Smooth muscle cell (in vitro differentiated cells): Measurements from ENCODE around the gene SLC22A23. TPM values are rescaled to one million over a fixed set of nuclear protein-coding genes. Genes with fewer than 3 reads are reported as not detected.
A peak's percentile ranks its signal among the peaks of the same experiment; 100 is the strongest.

ENCODE experiments used
- DNase-seq: peaks from one replicate; lab custom pipeline; 2025; ENCODE audit not compliant: unreplicated experiment; lab: John Stamatoyannopoulos, UW
- H2AFZ ChIP-seq: fragments of 200-600 bp; sonication (generic); 2 replicates; pipeline ENCODE4 v1.6.0; 2016; ENCODE audit warnings: antibody characterized with exemption, low read depth, mild to moderate bottlenecking
- H3F3A ChIP-seq: fragments of 200-600 bp; sonication (generic); 2 replicates; pipeline ENCODE4 v1.6.0; 2017; ENCODE audit warnings: antibody characterized with exemption, low read depth
- H3K27ac ChIP-seq: fragments of 200-600 bp; sonication (generic); 2 replicates; pipeline ENCODE4 v1.5.1; 2016; ENCODE audit warnings: low read depth, mild to moderate bottlenecking
- H3K27me3 ChIP-seq: fragments of 200-600 bp; sonication (generic); 2 replicates; pipeline ENCODE4 v1.6.1; 2016; ENCODE audit warnings: low read depth, mild to moderate bottlenecking
- H3K36me3 ChIP-seq: fragments of 200-600 bp; sonication (generic); 2 replicates; pipeline ENCODE4 v1.5.1; 2016; ENCODE audit warnings: low read depth
- H3K4me1 ChIP-seq: fragments of 200-600 bp; sonication (generic); 2 replicates; pipeline ENCODE4 v1.5.1; 2016; ENCODE audit warnings: low read depth
- H3K4me2 ChIP-seq: fragments of 200-600 bp; sonication (generic); 2 replicates; pipeline ENCODE4 v1.6.0; 2016; ENCODE audit warnings: mild to moderate bottlenecking
- H3K4me3 ChIP-seq: fragments of 200-600 bp; sonication (generic); 2 replicates; pipeline ENCODE4 v1.5.1; 2016; ENCODE audit warnings: mild to moderate bottlenecking
- H3K79me2 ChIP-seq: fragments of 200-600 bp; sonication (generic); 2 replicates; pipeline ENCODE4 v1.6.0; 2016; ENCODE audit warnings: low read depth, mild to moderate bottlenecking
- H3K9ac ChIP-seq: fragments of 200-600 bp; sonication (generic); 2 replicates; pipeline ENCODE4 v1.6.0; 2016; ENCODE audit warnings: low read depth
- H3K9me3 ChIP-seq: fragments of 200-600 bp; sonication (generic); replicated peaks from 2 replicates; pipeline ENCODE4 v1.5.1; 2016; ENCODE audit warnings: low read depth
- H4K20me1 ChIP-seq: fragments of 200-600 bp; sonication (generic); 2 replicates; pipeline ENCODE4 v1.6.0; 2016; ENCODE audit warnings: low read depth
- CTCF ChIP-seq: fragments of 200-600 bp; sonication (generic); IDR thresholded peaks from 2 replicates; pipeline ENCODE4 v1.5.1; 2017; ENCODE audit warnings: borderline replicate concordance, mild to moderate bottlenecking, antibody characterized with exemption; ENCODE audit not compliant: insufficient read depth, poor library complexity, severe bottlenecking
- WGBS: methylation state at CpG from one replicate; pipeline ENCODE4 v1.1.7; 2016; ENCODE audit warnings: low lambda C conversion rate; 5-methylcytosine and 5-hydroxymethylcytosine counted together
- polyA plus RNA-seq: library from polyadenylated mRNA; unstranded; fragments of >200 nt; fragmentation: Nextera tagmentation; extraction: Ambion mirVana; gene quantifications from 2 replicates; pipeline ENCODE4 v1.2.1, GENCODE V29; 2016
- total RNA-seq: library from RNA; depleted of rRNA; stranded (reverse); fragments of >200 nt; gene quantifications from 2 replicates; pipeline ENCODE4 v1.2.3, GENCODE V29; 2014

SLC22A23 gene
- total and polyA plus RNA-seq, 2 experiments from 2014 or later, result 1.6 to 3.8 TPM

DNA sequence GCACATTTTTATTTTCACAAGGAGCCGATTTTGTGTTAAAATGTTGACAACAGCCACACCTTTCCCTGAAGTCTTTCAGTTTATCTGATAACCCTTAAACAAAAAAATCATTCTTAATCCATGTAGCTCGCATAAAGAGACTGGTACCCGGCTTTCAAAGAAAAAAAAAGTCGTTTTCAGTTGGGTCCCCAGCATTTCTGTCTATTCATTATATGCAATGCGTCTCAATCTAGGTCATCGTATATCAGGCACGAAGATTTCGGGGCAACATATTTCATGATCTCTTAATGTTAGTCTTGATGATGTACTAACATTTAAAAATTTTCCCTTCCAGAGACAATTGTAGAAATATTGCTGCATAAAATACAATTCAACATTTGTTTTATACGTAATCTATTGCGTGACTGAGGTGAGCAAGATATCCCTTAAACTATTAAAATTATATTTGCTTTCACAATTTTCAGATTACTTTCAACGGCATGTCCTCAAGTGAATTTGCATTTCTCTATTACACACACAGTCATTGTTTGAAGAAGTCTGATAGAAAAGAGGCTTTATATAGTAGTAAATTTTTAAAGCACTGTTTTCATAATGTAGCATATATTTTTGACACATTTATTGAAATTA lies 226.5 kb downstream of the SLC22A23 start:
- H3K9me3 ChIP-seq, result no peaks in the 10 kb centered on the region
- H3K79me2 ChIP-seq, result no peaks in the 10 kb centered on the region
- H3K9ac ChIP-seq, result no peak overlapping the region
- TF ChIP-seq CTCF, result no peak
- no peak for DNase-seq
- H3F3A ChIP-seq, result peaks cover 13% of the 10 kb centered on the region
- peaks cover 33% of the 10 kb centered on the region for H3K4me1 ChIP-seq
- peak overlapping the region; percentile 80 for H3K4me3 ChIP-seq
- no peak overlapping the region for H2AFZ ChIP-seq
- WGBS, result 45% methylated on average over 11 of the region's 11 CpGs
- no peaks in the 10 kb centered on the region for H3K36me3 ChIP-seq
- peaks cover 51% of the 10 kb centered on the region for H3K27me3 ChIP-seq
- peak overlapping the region; percentile 95 for H3K4me2 ChIP-seq
- H3K27ac ChIP-seq, result no peak overlapping the region
- peaks cover 5% of the 10 kb centered on the region for H4K20me1 ChIP-seq

- Histone ChIP-seq H3K27ac (no peak overlapping the region), H3K27me3 (peaks cover 51% of the 10 kb centered on the region), H3K4me1 (peaks cover 33% of the 10 kb centered on the region), H3K4me3 (peak overlapping the region; percentile 57), H3K79me2 (no peaks in the 10 kb centered on the region), H2AFZ (no peak overlapping the region), H3K36me3 (no peaks in the 10 kb centered on the region), H3F3A (peaks cover 13% of the 10 kb centered on the region), H3K9ac (no peak overlapping the region), H4K20me1 (peaks cover 5% of the 10 kb centered on the region), H3K9me3 (no peaks in the 10 kb centered on the region), H3K4me2 (peak overlapping the region; percentile 84)
- no peak for DNase-seq
- WGBS, result 4% methylated on average over 28 of the region's 28 CpGs
- TF ChIP-seq CTCF, result no peak
These were observed 227.2 kb downstream of the SLC22A23 start for GRCh38 chr6:3229566-3230178.

DNA sequence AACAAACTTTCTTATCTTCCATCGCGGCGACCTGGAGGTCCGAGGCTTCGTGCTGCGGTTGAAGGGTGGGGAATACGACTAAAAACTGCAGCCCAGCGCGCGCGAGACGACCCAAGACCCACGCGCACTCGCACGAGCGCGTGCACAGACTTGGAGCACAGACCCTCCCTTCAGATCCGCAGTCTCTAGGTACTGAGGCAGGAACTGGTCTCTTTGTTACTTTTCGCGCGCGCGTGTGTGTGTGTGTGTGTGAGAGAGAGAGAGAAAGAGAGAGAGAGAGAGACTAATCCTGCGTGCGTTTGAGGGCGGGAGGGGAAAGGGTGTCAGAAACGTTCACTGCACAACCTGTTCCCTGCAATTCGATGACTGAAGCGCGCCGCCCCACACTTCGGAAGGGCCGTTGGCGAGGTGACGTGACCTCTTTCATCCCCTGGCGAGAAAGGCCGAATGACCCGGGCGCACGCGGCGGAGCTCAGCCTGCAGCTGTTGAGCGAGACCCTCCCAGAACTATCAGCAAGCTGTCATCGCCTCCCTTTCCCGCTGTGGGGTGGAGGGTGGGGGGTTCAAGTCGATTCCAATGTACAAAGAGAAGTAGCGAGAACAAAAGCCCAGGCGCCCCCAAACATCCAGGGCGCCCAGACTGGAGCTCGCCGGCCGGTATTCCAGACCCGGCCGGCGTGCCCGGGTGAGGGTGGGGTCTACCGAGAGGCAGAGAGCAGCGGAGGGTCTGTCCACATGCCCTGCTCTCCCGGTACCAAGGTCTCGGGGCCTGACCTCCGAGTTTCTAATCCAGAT lies 227.9 kb downstream of the SLC22A23 start:
- Histone ChIP-seq H3K79me2 (no peaks in the 10 kb centered on the region), H3K4me1 (peaks cover 29% of the 10 kb centered on the region), H3K9me3 (no peaks in the 10 kb centered on the region), H3K27ac (no peak overlapping the region), H2AFZ (no peak overlapping the region), H3F3A (peaks cover 13% of the 10 kb centered on the region), H3K4me3 (peak overlapping the region; percentile 57), H3K36me3 (no peaks in the 10 kb centered on the region), H3K4me2 (peak overlapping the region; percentile 84), H4K20me1 (peaks cover 5% of the 10 kb centered on the region), H3K9ac (no peak overlapping the region), H3K27me3 (peaks cover 51% of the 10 kb centered on the region)
- DNase-seq, result no peak
- 1% methylated on average over 61 of the region's 62 CpGs for WGBS
- no peak for TF ChIP-seq CTCF
